ENCODE measurements around the gene ZYG11B.
"Not testable (repeated sequence)": the region's sequence is repeated elsewhere in the genome, so short reads cannot be mapped to it uniquely, and the experiment has no call there.

GRCh38 chr1:52749496-52749895 is 23.2 kb downstream of the ZYG11B start:
- not testable (repeated sequence) for TF ChIP-seq CTCF (conservative IDR thresholded peaks at IDR 0.05; ENCODE audit: low read length); EZH2phosphoT487 (IDR thresholded peaks at IDR 0.05; ENCODE audit: borderline replicate concordance)
